K562 (cell line): ENCODE measurements around the gene GEMIN5. TPM values are rescaled to one million over a fixed set of nuclear protein-coding genes. Genes with fewer than 3 reads are reported as not detected.

Experiments
- HMGXB4 ChIP-seq: sonication (generic); formaldehyde crosslinking; IDR thresholded peaks from 2 replicates; pipeline ENCODE4 v1.8.1; 2023; ENCODE audit warnings: mild to moderate bottlenecking, missing genetic modification reagents
- OTX1 ChIP-seq: fragments of 450-650 bp; formaldehyde crosslinking; IDR thresholded peaks from 2 replicates; pipeline ENCODE4 v1.4.0; 2022; ENCODE audit warnings: mild to moderate bottlenecking
- ZNF23 ChIP-seq: fragments of 250-450 bp; sonication (Bioruptor Pico); IDR thresholded peaks from 2 replicates; pipeline ENCODE4 v1.4.0; 2020; ENCODE audit warnings: mild to moderate bottlenecking
- ZNF318 ChIP-seq, 2 experiments: fragments of 450-650 bp; IDR thresholded peaks; 2 replicates each; pipeline ENCODE4 v1.6.1; 2016; ENCODE audit warnings: mild to moderate bottlenecking in 2 of 2, borderline replicate concordance in 1 of 2, low read depth in 1 of 2, moderate library complexity in 1 of 2
- polyA plus RNA-seq, 8 experiments: library from polyadenylated mRNA; depleted of rRNA in 4 of 8; stranded (reverse) in 5 of 8; unstranded in 3 of 8; fragments of >200 nt; fragmentation: Nextera tagmentation in 2 of 8; fragmentation: Illumina TruSeq in 1 of 8; extraction: Ambion mirVana in 2 of 8; extraction: Trizol in 1 of 8; gene quantifications; 2 replicates each; pipeline versions ENCODE4 v1.2.1 to v1.2.3, GENCODE V29; 2011 to 2014; ENCODE audit warnings: inconsistent platforms in 1 of 8, missing spikeins in 1 of 8
- total RNA-seq, 7 experiments: library from RNA; depleted of rRNA in 6 of 7; stranded (reverse); fragments of >200 nt in 6 of 7; fragmentation: Illumina TruSeq in 2 of 7; extraction: Trizol in 2 of 7; gene quantifications; 2 replicates each; pipeline versions ENCODE4 v1.2.1 to v1.2.3, GENCODE V29; 2011 to 2021; ENCODE audit warnings: low replicate concordance in 1 of 7

The GEMIN5 gene
- total and polyA plus RNA-seq, 9 of the 15 experiments (the other 6 are each of a cell fraction or from before 2014, with no cell fraction given): 10.3 to 48.2 (median 34.7) TPM

GRCh38 chr5:154861946-154862345 lies 76.1 kb downstream of the GEMIN5 start (continued):
- TF ChIP-seq ZNF318 (IDR thresholded peaks at IDR 0.05; ENCODE audit: borderline replicate concordance in 1 of 2, low read depth in 1 of 2) (no peak), OTX1 (no peak), ZNF23 (no peak), HMGXB4 (no peak)
